ENCODE results near the gene PRR11. TPM values are rescaled to one million over a fixed set of nuclear protein-coding genes. Genes with fewer than 3 reads are reported as not detected.

The PRR11 gene
- total and polyA plus RNA-seq, 2 experiments from 2014 or later: 5.9 to 15.0 TPM

DNA sequence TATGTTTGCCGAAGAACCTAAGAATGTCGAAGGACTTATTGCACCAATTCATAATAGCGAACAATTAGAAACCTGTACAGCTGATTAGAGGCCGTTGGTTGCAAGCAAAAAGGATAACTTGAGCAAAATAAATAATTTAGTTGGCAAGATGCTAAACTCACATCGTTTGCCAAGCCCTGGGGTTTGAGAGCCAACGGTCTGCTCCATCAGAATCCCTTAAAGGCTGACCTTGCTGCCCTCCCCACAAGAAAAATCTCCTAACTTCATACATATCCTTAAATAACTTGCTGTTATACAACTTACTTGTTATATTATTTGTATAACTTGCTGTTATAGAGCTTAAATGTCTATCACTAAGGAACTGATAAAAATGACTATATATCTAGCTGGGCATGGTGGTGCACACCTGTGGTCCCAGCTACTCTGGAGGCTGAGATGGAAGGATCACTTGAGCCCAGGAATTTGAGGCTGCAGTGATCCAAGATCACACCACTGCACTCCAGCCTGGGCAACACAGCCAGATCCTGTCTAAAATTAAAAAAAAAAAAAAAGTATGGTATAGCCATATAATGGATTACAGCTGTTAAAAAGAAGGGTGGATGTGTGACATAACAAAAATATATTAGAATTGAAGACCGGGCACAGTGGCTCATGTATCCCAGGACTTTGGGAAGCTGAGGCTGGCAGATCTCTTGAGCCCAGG is 47.0 kb upstream of the PRR11 start:
- H3K27ac ChIP-seq: no peak overlapping the region
- no peaks in the 10 kb centered on the region for H4K20me1 ChIP-seq (ENCODE audit: insufficient read depth)
- no peaks in the 10 kb centered on the region for H3K27me3 ChIP-seq (replicated peaks; ENCODE audit: insufficient read depth)
- H3K4me3 ChIP-seq: no peak overlapping the region
- in situ Hi-C loops (cut with MboI): no loop called here
- no peak overlapping the region for H3K4me2 ChIP-seq (ENCODE audit: unreplicated experiment)
- no peaks in the 10 kb centered on the region for H3K9me3 ChIP-seq (ENCODE audit: low read depth)
- H3K79me2 ChIP-seq (ENCODE audit: insufficient read depth): peaks cover 30% of the 10 kb centered on the region
- WGBS, 2 experiments (ENCODE audit: low coverage in 1 of 2, low lambda C conversion rate in 2 of 2, missing lambda C conversion rate in 2 of 2): 88 to 92% methylated on average over 7 of the region's 7 CpGs
- H2AFZ ChIP-seq: no peak overlapping the region
- peaks cover 8% of the 10 kb centered on the region for H3K4me1 ChIP-seq (ENCODE audit: insufficient read depth)
- TF ChIP-seq EZH2phosphoT487 (IDR thresholded peaks at IDR 0.05; ENCODE audit: insufficient read depth, low read depth) (no peak), EZH2 (IDR thresholded peaks at IDR 0.05; ENCODE audit: insufficient read depth, poor library complexity, severe bottlenecking) (no peak)
- no peak for DNase-seq
- H3K9ac ChIP-seq: no peak overlapping the region
- H3K36me3 ChIP-seq (ENCODE audit: low read depth): no peaks in the 10 kb centered on the region; the same call in 1 of the 2 replicates
- H3F3A ChIP-seq (ENCODE audit: insufficient read depth): peaks cover 6% of the 10 kb centered on the region; the same call in 1 of the 2 replicates
- H3K9me2 ChIP-seq (ENCODE audit: insufficient read depth): no peaks in the 10 kb centered on the region

DNA sequence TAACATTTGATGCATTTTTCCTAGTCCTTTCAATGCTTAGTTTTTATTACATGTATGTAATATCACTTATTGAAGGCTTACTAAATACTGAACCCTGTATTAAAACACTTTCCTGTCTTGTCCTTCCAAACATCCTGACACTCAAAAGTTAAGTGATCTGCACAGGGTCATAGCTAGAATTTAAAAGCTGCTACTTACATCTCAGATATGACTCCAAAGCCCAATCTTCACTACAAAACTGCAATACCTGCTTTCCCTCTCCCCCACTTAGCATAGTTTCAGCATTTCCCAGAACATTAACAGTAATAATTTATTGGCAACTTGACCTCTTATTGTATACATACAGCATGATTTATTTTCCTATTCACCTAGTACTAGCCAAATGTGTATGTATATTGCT is 44.6 kb upstream of the PRR11 start:
- in situ Hi-C loops (cut with MboI): no loop called here
- Histone ChIP-seq H3F3A (ENCODE audit: insufficient read depth) (0 out of 2 replicates have a peak, but pooled peaks cover under 1% of the 10 kb centered on the region), H3K4me1 (ENCODE audit: insufficient read depth) (no peaks in the 10 kb centered on the region), H3K79me2 (ENCODE audit: insufficient read depth) (peaks cover 16% of the 10 kb centered on the region), H3K27ac (no peak overlapping the region), H3K9ac (no peak overlapping the region), H3K4me3 (no peak overlapping the region), H3K9me3 (ENCODE audit: low read depth) (no peaks in the 10 kb centered on the region), H3K9me2 (ENCODE audit: insufficient read depth) (no peaks in the 10 kb centered on the region), H2AFZ (no peak overlapping the region), H3K4me2 (ENCODE audit: unreplicated experiment) (no peak overlapping the region), H4K20me1 (ENCODE audit: insufficient read depth) (no peaks in the 10 kb centered on the region), H3K27me3 (replicated peaks; ENCODE audit: insufficient read depth) (no peaks in the 10 kb centered on the region), H3K36me3 (ENCODE audit: low read depth) (no peaks in the 10 kb centered on the region; the same call in 1 of the 2 replicates)
- DNase-seq: no peak
- TF ChIP-seq EZH2phosphoT487 (IDR thresholded peaks at IDR 0.05; ENCODE audit: insufficient read depth, low read depth) (no peak), EZH2 (IDR thresholded peaks at IDR 0.05; ENCODE audit: insufficient read depth, poor library complexity, severe bottlenecking) (no peak)

DNA sequence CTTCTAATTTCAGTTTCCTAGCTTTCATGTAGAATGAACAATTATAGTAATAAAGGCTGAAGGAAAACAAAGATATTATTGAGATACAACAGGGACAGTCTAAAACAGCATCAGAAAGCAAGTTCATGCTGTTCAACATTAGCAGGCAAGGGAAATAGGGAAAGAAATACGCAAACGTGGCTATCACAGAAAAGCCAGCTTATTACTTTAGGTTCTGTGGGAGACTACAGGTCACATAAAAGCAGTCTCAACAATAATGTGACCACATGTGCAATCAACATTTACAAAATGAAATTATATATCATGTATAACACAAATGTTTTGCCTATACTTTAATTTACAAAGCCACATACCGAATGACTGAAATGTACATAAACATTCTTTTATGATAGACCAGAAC is 44.0 kb upstream of the PRR11 start:
- WGBS, 2 experiments (ENCODE audit: low coverage in 1 of 2, low lambda C conversion rate in 2 of 2, missing lambda C conversion rate in 2 of 2): 60 to 68% methylated on average over 3 of the region's 3 CpGs
- H3K9me2 ChIP-seq (ENCODE audit: insufficient read depth): no peaks in the 10 kb centered on the region
- H3K79me2 ChIP-seq (ENCODE audit: insufficient read depth): peaks cover 16% of the 10 kb centered on the region
- H3K36me3 ChIP-seq (ENCODE audit: low read depth): no peaks in the 10 kb centered on the region; the same call in 1 of the 2 replicates
- no peak overlapping the region for H3K4me3 ChIP-seq
- no peaks in the 10 kb centered on the region for H3F3A ChIP-seq (ENCODE audit: insufficient read depth)
- H3K4me2 ChIP-seq (ENCODE audit: unreplicated experiment): no peak overlapping the region
- no peaks in the 10 kb centered on the region for H3K4me1 ChIP-seq (ENCODE audit: insufficient read depth)
- in situ Hi-C loops (cut with MboI): no loop called here
- H2AFZ ChIP-seq: no peak overlapping the region
- TF ChIP-seq EZH2phosphoT487 (IDR thresholded peaks at IDR 0.05; ENCODE audit: insufficient read depth, low read depth): no peak
- TF ChIP-seq EZH2 (IDR thresholded peaks at IDR 0.05; ENCODE audit: insufficient read depth, poor library complexity, severe bottlenecking): no peak
- DNase-seq: no peak
- no peaks in the 10 kb centered on the region for H4K20me1 ChIP-seq (ENCODE audit: insufficient read depth)
- H3K9ac ChIP-seq: no peak overlapping the region
- H3K9me3 ChIP-seq (ENCODE audit: low read depth): no peaks in the 10 kb centered on the region
- no peaks in the 10 kb centered on the region for H3K27me3 ChIP-seq (replicated peaks; ENCODE audit: insufficient read depth)
- no peak overlapping the region for H3K27ac ChIP-seq

- WGBS, 2 experiments (ENCODE audit: low coverage in 1 of 2, low lambda C conversion rate in 2 of 2, missing lambda C conversion rate in 2 of 2): 98 to 99% methylated on average over 9 of the region's 9 CpGs
- in situ Hi-C loops (cut with MboI): no loop called here
- peaks cover 3% of the 10 kb centered on the region; the same call in 1 of the 2 replicates for H3K36me3 ChIP-seq (ENCODE audit: low read depth)
These were observed 40.1 kb upstream of the PRR11 start for GRCh38 chr17:59115474-59115873.

More at GRCh38 chr17:59115474-59115873, 40.1 kb upstream of the PRR11 start:
- DNase-seq: no peak
- Histone ChIP-seq H3K4me3 (no peak overlapping the region), H4K20me1 (ENCODE audit: insufficient read depth) (no peaks in the 10 kb centered on the region), H3K27ac (no peak overlapping the region), H3F3A (ENCODE audit: insufficient read depth) (no peaks in the 10 kb centered on the region), H2AFZ (no peak overlapping the region), H3K4me2 (ENCODE audit: unreplicated experiment) (no peak overlapping the region), H3K79me2 (ENCODE audit: insufficient read depth) (peaks cover 34% of the 10 kb centered on the region), H3K27me3 (replicated peaks; ENCODE audit: insufficient read depth) (no peaks in the 10 kb centered on the region), H3K4me1 (ENCODE audit: insufficient read depth) (no peaks in the 10 kb centered on the region), H3K9me2 (ENCODE audit: insufficient read depth) (no peaks in the 10 kb centered on the region), H3K9me3 (ENCODE audit: low read depth) (no peaks in the 10 kb centered on the region), H3K9ac (no peak overlapping the region)
- TF ChIP-seq EZH2 (IDR thresholded peaks at IDR 0.05; ENCODE audit: insufficient read depth, poor library complexity, severe bottlenecking) (no peak), EZH2phosphoT487 (IDR thresholded peaks at IDR 0.05; ENCODE audit: insufficient read depth, low read depth) (no peak)
